Measurements from ENCODE around the gene TTC9. TPM values are rescaled to one million over a fixed set of nuclear protein-coding genes. Genes with fewer than 3 reads are reported as not detected.
A peak's percentile ranks its signal among the peaks of the same experiment; 100 is the strongest.

The TTC9 gene
- total and polyA plus RNA-seq, 7 experiments from 2014 or later: 10.1 to 35.5 (median 14.0) TPM

- no peak for ATAC-seq
- Mint-ChIP-seq H3K9me3 (peaks cover 0 to 17% (median 2%) of the 10 kb centered on the region in 11 donors), H3K36me3 (peaks cover 0 to 18% (median 7%) of the 10 kb centered on the region in 5 donors), H3K27me3 (peaks cover 0 to 29% (median 0%) of the 10 kb centered on the region in 5 donors), H3K4me1 (peaks cover 0 to 10% (median 6%) of the 10 kb centered on the region in 7 donors), H3K27ac (no peak overlapping the region), H3K4me3 (no peak overlapping the region)
- CTCF ChIA-PET: interaction anchor here (0.7 to 5.0 kb wide), 3 partner anchors 75 to 94 kb away, joined by 5 to 60 read pairs (median 13); no protein-coding TSS in a partner anchor
- no peak overlapping the region for H3K27ac ChIP-seq (ENCODE audit: low read depth, low read length)
- H3K36me3 ChIP-seq (ENCODE audit: control insufficient read depth in 2 of 3, insufficient read depth in 3 of 3, low read length in 3 of 3): no peaks in the 10 kb centered on the region
- no peaks in the 10 kb centered on the region for H3K9me3 ChIP-seq (ENCODE audit: control insufficient read depth in 2 of 3, low read length in 3 of 3)
- POLR2A ChIA-PET: interaction anchor here (0.7 kb wide), 1 partner anchor 40 kb away, joined by 3 read pairs; no protein-coding TSS in a partner anchor
- H3K27me3 ChIP-seq (ENCODE audit: control insufficient read depth in 2 of 2, insufficient read depth in 2 of 2, low read length in 2 of 2): no peaks in the 10 kb centered on the region
- no peak for DNase-seq
- intact Hi-C loops (cut with micrococcal nuclease): loop anchor here in 1 of 2 donors (5.0 kb wide), 1 partner anchor 338 kb away; no protein-coding TSS in a partner anchor
- H3K4me1 ChIP-seq (ENCODE audit: control insufficient read depth in 2 of 2, insufficient read depth in 2 of 2, low read length in 2 of 2): no peaks in the 10 kb centered on the region
- no peak overlapping the region for H3K4me3 ChIP-seq (ENCODE audit: low read length)
These were observed 22.0 kb upstream of the TTC9 start for GRCh38 chr14:70619708-70620107.

GRCh38 chr14:70622111-70622712, 19.5 kb upstream of the TTC9 start:
- no peak overlapping the region for H3K4me3 ChIP-seq (ENCODE audit: low read length)
- intact Hi-C loops (cut with micrococcal nuclease): loop anchor here (1.0 to 5.0 kb wide), 11 partner anchors 19 to 351 kb away; partner anchors contain the start of gene TTC9 (in 1 of the 2)
- H3K36me3 Mint-ChIP-seq: peaks cover 5 to 38% (median 28%) of the 10 kb centered on the region in 5 donors
- ChIA-PET POLR2A (interaction anchor here (0.7 to 2.1 kb wide), 5 partner anchors 12 to 199 kb away, joined by 3 to 12 read pairs (median 3); partner anchors contain the start of gene TTC9), CTCF (interaction anchor here (0.7 to 5.0 kb wide), 16 partner anchors 10 to 862 kb away, joined by 3 to 60 read pairs (median 6); partner anchors contain the start of gene TTC9)
- H3K27me3 Mint-ChIP-seq: peaks cover 0 to 20% (median 0%) of the 10 kb centered on the region in 5 donors
- H3K9me3 ChIP-seq (ENCODE audit: control insufficient read depth in 2 of 3, low read length in 3 of 3): no peaks in the 10 kb centered on the region
- peak in 8 of 9 donors; percentile 42 to 66 (median 56) for DNase-seq
- H3K4me1 ChIP-seq (ENCODE audit: control insufficient read depth in 2 of 2, insufficient read depth in 2 of 2, low read length in 2 of 2): no peaks in the 10 kb centered on the region
- ATAC-seq: peak; percentile 85
- H3K27me3 ChIP-seq (ENCODE audit: control insufficient read depth in 2 of 2, insufficient read depth in 2 of 2, low read length in 2 of 2): no peaks in the 10 kb centered on the region
- peak overlapping the region in 3 of 9 donors; percentile 2 to 29 (median 17) for H3K27ac Mint-ChIP-seq
- peaks cover 0 to 10% (median 6%) of the 10 kb centered on the region in 7 donors for H3K4me1 Mint-ChIP-seq
- H3K27ac ChIP-seq (ENCODE audit: low read depth, low read length): no peak overlapping the region
- no peaks in the 10 kb centered on the region for H3K36me3 ChIP-seq (ENCODE audit: control insufficient read depth in 2 of 3, insufficient read depth in 3 of 3, low read length in 3 of 3)
- peak overlapping the region in 1 of 10 donors; percentile 11 for H3K4me3 Mint-ChIP-seq
- H3K9me3 Mint-ChIP-seq: peaks cover 0 to 40% (median 14%) of the 10 kb centered on the region in 11 donors

GRCh38 chr14:70624972-70625371, 16.7 kb upstream of the TTC9 start:
- ChIA-PET CTCF (interaction anchor here (0.7 to 1.0 kb wide), 2 partner anchors 34 to 73 kb away, joined by 3 to 5 read pairs; no protein-coding TSS in a partner anchor), POLR2A (no interaction called here)
- H3K4me3 Mint-ChIP-seq: no peak overlapping the region
- peaks cover 0 to 10% (median 6%) of the 10 kb centered on the region in 7 donors for H3K4me1 Mint-ChIP-seq
- Histone ChIP-seq H3K27ac (ENCODE audit: low read depth, low read length) (no peak overlapping the region), H3K27me3 (ENCODE audit: control insufficient read depth in 2 of 2, insufficient read depth in 2 of 2, low read length in 2 of 2) (no peaks in the 10 kb centered on the region), H3K4me1 (ENCODE audit: control insufficient read depth in 2 of 2, insufficient read depth in 2 of 2, low read length in 2 of 2) (no peaks in the 10 kb centered on the region), H3K9me3 (ENCODE audit: control insufficient read depth in 2 of 3, low read length in 3 of 3) (no peaks in the 10 kb centered on the region), H3K4me3 (ENCODE audit: low read length) (no peak overlapping the region), H3K36me3 (ENCODE audit: control insufficient read depth in 2 of 3, insufficient read depth in 3 of 3, low read length in 3 of 3) (no peaks in the 10 kb centered on the region)
- no peak for ATAC-seq
- H3K27ac Mint-ChIP-seq: no peak overlapping the region
- peaks cover 0 to 45% (median 14%) of the 10 kb centered on the region in 11 donors for H3K9me3 Mint-ChIP-seq
- intact Hi-C loops (cut with micrococcal nuclease): loop anchor here in 1 of 2 donors (5.0 kb wide), 1 partner anchor 332 kb away; no protein-coding TSS in a partner anchor
- no peak for DNase-seq
- peaks cover 6 to 42% (median 32%) of the 10 kb centered on the region in 5 donors for H3K36me3 Mint-ChIP-seq
- peaks cover 0 to 9% (median 0%) of the 10 kb centered on the region in 5 donors for H3K27me3 Mint-ChIP-seq

- ATAC-seq: no peak
- intact Hi-C loops (cut with micrococcal nuclease): no loop called here
- peaks cover 0 to 9% (median 0%) of the 10 kb centered on the region in 5 donors for H3K27me3 Mint-ChIP-seq
- Histone ChIP-seq H3K4me3 (ENCODE audit: low read length) (no peak overlapping the region), H3K9me3 (ENCODE audit: control insufficient read depth in 2 of 3, low read length in 3 of 3) (no peaks in the 10 kb centered on the region), H3K36me3 (ENCODE audit: control insufficient read depth in 2 of 3, insufficient read depth in 3 of 3, low read length in 3 of 3) (no peaks in the 10 kb centered on the region), H3K27me3 (ENCODE audit: control insufficient read depth in 2 of 2, insufficient read depth in 2 of 2, low read length in 2 of 2) (no peaks in the 10 kb centered on the region), H3K4me1 (ENCODE audit: control insufficient read depth in 2 of 2, insufficient read depth in 2 of 2, low read length in 2 of 2) (no peaks in the 10 kb centered on the region), H3K27ac (ENCODE audit: low read depth, low read length) (no peak overlapping the region)
- H3K27ac Mint-ChIP-seq: no peak overlapping the region
- ChIA-PET CTCF (no interaction called here), POLR2A (interaction anchor here (1.0 kb wide), 1 partner anchor 10 kb away, joined by 3 read pairs; the partner anchor contains the start of gene TTC9)
- H3K9me3 Mint-ChIP-seq: peaks cover 0 to 16% (median 4%) of the 10 kb centered on the region in 11 donors
- DNase-seq: no peak
- no peak overlapping the region for H3K4me3 Mint-ChIP-seq
- peaks cover 0 to 28% (median 9%) of the 10 kb centered on the region in 5 donors for H3K36me3 Mint-ChIP-seq
- peaks cover 0 to 4% (median 0%) of the 10 kb centered on the region in 7 donors for H3K4me1 Mint-ChIP-seq
These were observed 9.8 kb upstream of the TTC9 start for GRCh38 chr14:70631948-70632347.

GRCh38 chr14:70635971-70636595, 5.6 kb upstream of the TTC9 start:
- peaks cover 12 to 30% (median 23%) of the 10 kb centered on the region in 7 donors for H3K4me1 Mint-ChIP-seq
- H3K27ac Mint-ChIP-seq: peak overlapping the region in 2 of 9 donors; percentile 8 to 34
- POLR2A ChIA-PET: interaction anchor here (0.7 to 1.3 kb wide), 2 partner anchors 11 to 36 kb away, joined by 3 read pairs; partner anchors contain the start of gene MED6
- peaks cover 8 to 9% of the 10 kb centered on the region in 2 donors for H3K4me1 ChIP-seq (ENCODE audit: control insufficient read depth in 2 of 2, insufficient read depth in 2 of 2, low read length in 2 of 2)
- peaks cover 0 to 8% (median 0%) of the 10 kb centered on the region in 11 donors for H3K9me3 Mint-ChIP-seq
- ATAC-seq: no peak
- H3K9me3 ChIP-seq (ENCODE audit: control insufficient read depth in 2 of 3, low read length in 3 of 3): no peaks in the 10 kb centered on the region
- H3K27me3 Mint-ChIP-seq: peaks cover 0 to 3% (median 0%) of the 10 kb centered on the region in 5 donors
- H3K27me3 ChIP-seq (ENCODE audit: control insufficient read depth in 2 of 2, insufficient read depth in 2 of 2, low read length in 2 of 2): no peaks in the 10 kb centered on the region
- no peak overlapping the region for H3K4me3 Mint-ChIP-seq
- no peak overlapping the region for H3K4me3 ChIP-seq (ENCODE audit: low read length)
- CTCF ChIA-PET: no interaction called here
- intact Hi-C loops (cut with micrococcal nuclease): no loop called here
- no peak overlapping the region for H3K27ac ChIP-seq (ENCODE audit: low read depth, low read length)
- peaks cover 0 to 19% (median 7%) of the 10 kb centered on the region in 5 donors for H3K36me3 Mint-ChIP-seq
- H3K36me3 ChIP-seq (ENCODE audit: control insufficient read depth in 2 of 3, insufficient read depth in 3 of 3, low read length in 3 of 3): no peaks in the 10 kb centered on the region
- no peak for DNase-seq

GRCh38 chr14:70638416-70638815, 3.3 kb upstream of the TTC9 start:
- peak overlapping the region in 1 of 9 donors; percentile 14 for H3K27ac Mint-ChIP-seq
- Histone ChIP-seq H3K27me3 (ENCODE audit: control insufficient read depth in 2 of 2, insufficient read depth in 2 of 2, low read length in 2 of 2) (no peaks in the 10 kb centered on the region), H3K9me3 (ENCODE audit: control insufficient read depth in 2 of 3, low read length in 3 of 3) (no peaks in the 10 kb centered on the region), H3K27ac (ENCODE audit: low read depth, low read length) (no peak overlapping the region), H3K36me3 (ENCODE audit: control insufficient read depth in 2 of 3, insufficient read depth in 3 of 3, low read length in 3 of 3) (peaks cover 0 to 11% (median 0%) of the 10 kb centered on the region in 3 experiments), H3K4me3 (ENCODE audit: low read length) (no peak overlapping the region), H3K4me1 (ENCODE audit: control insufficient read depth in 2 of 2, insufficient read depth in 2 of 2, low read length in 2 of 2) (peaks cover 8 to 13% of the 10 kb centered on the region in 2 donors)
- peaks cover 0 to 8% (median 0%) of the 10 kb centered on the region in 11 donors for H3K9me3 Mint-ChIP-seq
- peaks cover 0 to 18% (median 11%) of the 10 kb centered on the region in 5 donors for H3K36me3 Mint-ChIP-seq
- ATAC-seq: no peak
- H3K4me3 Mint-ChIP-seq: peak overlapping the region in 1 of 10 donors; percentile 10
- no peaks in the 10 kb centered on the region for H3K27me3 Mint-ChIP-seq
- H3K4me1 Mint-ChIP-seq: peaks cover 19 to 35% (median 26%) of the 10 kb centered on the region in 7 donors
- CTCF ChIA-PET: interaction anchor here (0.6 kb wide), 1 partner anchor 61 kb away, joined by 3 read pairs; no protein-coding TSS in a partner anchor
- POLR2A ChIA-PET: interaction anchor here (1.4 kb wide), 1 partner anchor 21 kb away, joined by 6 read pairs; no protein-coding TSS in a partner anchor
- no peak for DNase-seq
- intact Hi-C loops (cut with micrococcal nuclease): no loop called here

All from naive thymus-derived CD4-positive, alpha-beta T cell (primary cell).